Effector CD8-positive, alpha-beta T cell (primary cell): Measurements from ENCODE around the gene SSH2.
"Not testable (repeated sequence)": the region's sequence is repeated elsewhere in the genome, so short reads cannot be mapped to it uniquely, and the experiment has no call there.

Experiments
- DNase-seq: peaks from one replicate; lab custom pipeline; 2025; lab: John Stamatoyannopoulos, UW

The SSH2 gene

DNA sequence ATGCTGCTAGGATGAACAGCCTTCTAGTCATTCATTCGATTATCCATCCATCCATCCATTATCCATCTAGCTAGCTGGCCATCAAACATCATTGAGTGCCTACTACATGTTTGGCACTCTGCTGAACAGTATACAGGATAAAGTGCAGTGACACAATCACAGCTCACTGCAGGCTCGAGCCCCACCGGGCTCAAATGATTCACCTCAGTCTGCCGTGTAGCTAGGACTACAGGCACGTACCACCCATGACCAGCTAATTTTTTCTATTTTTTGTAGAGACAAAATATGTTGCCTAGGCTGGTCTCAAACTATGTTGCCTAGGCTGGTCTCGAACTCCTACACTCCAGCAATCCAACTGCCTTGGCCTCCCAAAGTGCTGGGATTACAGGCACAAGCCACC lies 50.0 kb downstream of the SSH2 start:
- no peak for DNase-seq

DNA sequence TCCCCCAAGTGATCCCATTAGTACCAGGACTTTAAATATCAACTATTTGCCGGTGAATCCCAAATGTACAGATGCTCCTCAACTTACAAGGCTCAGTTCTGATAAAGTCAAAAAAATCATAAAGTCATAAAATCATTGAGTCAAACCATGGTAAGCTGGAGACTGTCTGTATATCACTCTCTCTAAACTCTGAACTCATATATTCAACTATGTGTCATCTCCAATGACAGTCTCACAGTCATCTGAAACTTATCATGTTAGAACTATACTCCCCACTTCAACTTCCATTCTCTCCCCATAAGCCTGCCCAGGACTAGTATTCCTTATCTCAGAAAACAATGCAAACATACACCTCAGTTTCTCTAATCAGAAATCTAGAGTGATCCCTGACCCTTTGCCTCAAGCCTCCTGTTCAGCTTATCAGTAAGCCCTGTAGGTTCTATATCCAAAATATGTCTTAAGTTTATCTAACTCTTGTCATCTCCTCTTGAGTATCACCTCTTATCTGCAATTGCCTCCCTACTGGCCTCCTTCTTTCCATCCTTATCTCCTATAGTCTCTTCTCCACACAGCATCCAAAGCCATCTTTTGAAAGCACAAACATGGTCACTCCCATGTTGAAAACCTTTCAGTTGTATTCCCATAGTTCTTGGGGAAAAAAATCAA lies 55.0 kb downstream of the SSH2 start:
- no peak for DNase-seq

DNA sequence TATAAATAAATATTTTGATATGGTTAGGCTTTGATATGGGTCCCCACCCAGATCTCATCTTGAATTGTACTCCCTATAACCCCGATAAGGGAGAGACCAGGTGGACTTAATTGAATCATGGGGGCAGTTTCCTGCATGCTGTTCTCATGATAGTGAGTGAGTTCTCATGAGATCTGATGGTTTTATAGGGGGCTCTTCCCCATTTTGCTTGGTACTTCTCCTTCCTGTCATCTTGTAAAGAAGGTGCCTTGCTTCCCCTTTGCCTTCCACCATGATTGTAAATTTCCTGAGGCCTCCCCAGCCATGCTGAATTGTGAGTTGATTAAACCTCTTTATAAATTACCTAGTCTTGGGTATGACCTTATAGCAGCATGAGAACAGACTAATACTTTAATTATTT lies 55.7 kb downstream of the SSH2 start:
- not testable (repeated sequence) for DNase-seq

DNA sequence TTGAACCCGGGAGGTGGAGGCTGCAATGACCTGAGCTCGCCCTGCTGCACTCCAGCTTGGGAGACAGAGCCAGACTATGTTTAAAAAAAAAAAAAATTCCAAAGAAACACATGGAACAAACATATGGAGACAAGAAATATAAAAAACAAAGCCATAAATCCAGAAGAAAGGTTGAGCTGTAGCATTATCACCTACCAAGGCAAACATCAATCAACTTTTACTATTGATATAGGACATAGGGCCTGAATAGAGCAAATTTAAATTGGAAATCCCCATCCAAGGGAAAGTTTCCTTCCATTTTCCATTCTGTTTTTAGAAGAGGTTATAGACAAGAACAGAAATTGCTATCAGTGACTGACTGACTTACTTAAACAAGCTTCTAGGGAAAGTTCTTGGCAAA lies 56.6 kb downstream of the SSH2 start:
- DNase-seq: no peak

DNA sequence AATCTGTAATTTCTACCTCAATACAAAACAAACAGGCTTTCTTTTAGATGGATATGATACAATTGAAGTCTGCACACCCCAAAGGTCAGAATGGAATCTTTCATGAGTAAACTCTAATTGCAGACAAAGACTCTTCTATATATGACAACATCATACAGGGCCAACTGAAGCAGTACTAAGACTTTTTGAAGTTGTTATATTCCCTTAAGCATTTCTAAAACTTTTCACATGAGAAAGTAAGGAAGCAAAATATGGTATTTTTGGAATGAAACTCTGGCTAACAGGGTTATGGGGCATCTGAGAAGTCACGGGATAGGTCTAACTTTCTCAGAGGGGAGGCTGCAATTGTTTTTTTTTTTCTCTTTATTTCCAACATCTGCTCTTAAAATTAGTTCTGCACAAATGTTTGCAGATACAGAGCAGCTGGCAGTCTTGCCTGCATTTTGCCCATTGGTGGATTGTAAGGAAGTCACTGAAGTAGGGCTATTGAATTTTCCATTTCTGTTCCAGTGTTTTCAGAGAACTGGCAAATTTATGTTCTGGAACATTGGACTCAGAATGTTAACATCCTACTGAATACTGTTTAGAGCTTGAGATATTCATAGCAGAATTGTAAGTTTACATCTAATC lies 59.1 kb downstream of the SSH2 start:
- DNase-seq: no peak

DNA sequence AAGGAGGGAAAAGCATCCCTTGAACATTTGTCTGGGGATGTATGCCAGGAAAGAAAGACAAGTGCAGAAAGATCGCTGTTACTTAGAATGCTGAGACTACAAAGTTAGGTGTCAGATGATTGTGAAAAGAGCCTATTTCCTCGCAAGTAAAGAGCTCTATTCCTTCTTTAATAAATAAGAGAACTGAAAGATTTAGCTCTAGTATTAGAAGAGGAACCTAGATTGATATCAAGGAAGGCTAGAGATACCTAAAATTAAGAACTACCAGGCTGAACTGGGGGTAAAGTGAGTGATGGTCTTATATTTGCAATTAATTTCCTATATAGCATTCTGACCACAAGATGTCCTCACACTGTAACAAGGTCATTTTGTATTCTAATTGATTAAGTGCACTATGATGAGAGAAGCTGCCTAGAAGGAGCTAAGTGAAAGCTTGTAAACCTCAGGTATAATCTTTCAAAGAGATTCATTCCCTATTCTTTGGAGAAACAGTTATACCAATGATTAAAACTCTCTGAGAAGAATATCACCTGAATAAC lies 62.3 kb downstream of the SSH2 start:
- no peak for DNase-seq

DNA sequence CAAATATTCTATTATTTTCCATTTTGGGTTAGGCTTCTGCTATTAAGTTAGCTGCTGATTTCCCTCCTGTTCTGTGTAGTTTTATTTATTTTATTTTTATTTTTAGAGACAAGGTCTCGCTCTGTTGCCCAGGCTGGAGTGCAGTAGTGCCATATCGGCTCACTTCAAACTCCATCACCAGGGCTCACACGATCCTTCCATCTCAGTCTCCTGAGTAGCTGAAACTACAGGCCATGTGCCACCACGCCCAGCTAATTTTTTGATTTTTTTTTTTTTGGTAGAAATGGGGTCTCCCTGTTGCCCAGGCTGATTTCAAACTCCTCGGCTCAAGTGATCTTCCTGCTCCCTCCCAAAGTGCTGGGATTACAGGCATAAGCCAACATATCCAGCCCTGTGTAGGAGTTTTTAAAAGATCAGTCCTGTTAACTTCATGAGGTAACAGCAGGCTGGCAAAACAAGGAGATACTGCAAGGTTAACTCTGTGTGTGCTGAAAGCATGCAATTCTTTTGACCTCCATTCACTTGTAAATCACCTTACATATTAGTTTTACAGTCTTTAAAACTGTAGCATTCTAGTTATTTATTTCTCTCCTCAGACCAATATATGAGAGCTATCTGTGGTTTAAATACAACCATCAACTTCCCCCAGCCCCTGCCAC lies 63.2 kb downstream of the SSH2 start:
- DNase-seq: no peak

DNA sequence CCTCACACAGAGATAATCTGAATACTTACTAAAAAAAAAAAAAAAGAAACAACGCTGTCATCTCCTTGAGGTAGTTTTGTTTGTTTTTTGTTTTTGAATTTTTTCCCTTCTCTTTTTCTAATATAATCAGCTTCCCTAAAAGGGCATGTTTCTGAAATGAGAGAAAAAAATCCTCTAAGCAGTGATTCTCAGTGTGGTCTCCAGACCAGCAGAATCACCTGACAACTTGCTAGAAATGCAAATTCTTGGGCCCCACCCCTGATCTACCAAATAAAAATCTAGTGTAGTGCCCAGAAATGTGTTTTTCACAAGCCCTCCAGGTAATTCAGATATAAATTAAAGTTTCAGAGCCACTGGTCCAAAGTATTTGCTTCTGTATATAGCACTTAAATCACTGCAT lies 65.4 kb downstream of the SSH2 start:
- no peak for DNase-seq

DNA sequence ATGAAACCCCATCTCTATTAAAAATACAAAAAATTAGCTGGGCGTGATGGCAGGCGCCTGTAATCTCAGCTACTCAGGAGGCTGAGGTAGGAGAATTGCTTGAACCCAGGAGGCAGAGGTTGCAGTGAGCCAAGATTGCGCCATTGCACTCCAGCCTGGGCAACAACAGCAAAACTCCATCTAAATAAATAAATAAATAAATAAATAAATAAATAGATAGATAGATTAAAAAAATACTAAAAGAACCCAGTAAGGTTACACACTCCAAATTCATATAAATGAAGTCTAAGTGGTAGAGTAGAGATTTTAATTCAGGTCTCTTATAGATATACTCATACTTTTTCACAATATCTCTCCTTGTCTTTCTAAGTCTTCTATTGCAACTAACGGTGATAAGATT lies 65.9 kb downstream of the SSH2 start:
- DNase-seq: not testable (repeated sequence)

DNA sequence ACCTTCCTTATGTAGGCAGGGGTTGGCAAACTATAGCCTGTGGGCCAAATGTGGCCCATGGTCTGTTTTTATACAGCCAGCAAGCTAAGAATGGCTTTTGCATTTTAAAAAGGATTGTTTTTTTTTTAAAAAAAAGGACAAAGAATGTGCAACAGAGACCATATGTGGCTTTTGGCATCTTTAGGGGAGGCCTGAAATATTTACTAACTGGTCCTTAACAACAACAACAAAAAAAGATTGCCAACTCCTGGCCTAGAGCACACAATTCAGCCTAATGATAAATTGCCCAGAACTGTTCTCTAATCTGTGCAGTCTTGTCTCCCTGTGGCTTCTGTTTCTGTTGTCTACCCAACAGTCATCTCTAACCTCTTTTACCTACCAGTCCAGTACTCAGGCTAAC lies 67.1 kb downstream of the SSH2 start:
- no peak for DNase-seq

DNA sequence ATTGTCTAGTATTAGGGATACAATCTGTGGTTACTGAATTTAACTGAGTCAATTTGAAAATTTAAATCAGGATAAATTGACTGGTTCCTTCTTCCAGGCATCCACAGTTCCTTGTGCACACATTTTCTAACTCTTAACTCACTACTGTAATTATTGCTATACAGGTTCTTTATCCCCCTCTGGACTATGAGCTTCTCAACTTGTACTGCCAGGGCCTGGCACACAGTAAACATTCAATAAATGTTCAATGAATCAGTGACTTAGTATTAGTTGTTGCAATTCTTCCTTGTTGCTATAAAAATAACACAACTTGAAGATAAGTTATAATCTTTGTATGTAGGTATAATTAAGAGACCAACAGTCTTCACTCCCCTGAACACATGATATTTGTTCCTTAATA lies 67.9 kb downstream of the SSH2 start:
- DNase-seq: no peak

DNA sequence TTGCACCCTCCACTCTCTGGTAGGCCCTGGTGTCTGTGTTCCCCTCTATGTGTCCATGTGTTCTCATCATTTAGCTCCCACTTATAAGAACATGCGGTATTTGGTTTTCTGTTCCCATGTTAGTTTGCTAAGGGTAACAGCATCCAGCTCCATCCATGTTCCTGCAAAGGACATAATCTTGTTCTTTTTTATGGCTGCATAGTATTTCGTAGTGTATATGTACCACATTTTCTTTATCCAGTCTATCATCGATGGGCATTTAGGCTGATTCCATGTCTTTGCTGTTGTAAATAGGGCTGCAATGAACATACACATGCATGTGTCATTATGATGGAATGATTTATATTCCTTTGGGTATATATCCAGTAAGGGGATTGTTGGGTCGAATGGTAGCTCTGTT lies 70.6 kb downstream of the SSH2 start:
- DNase-seq: not testable (repeated sequence)

DNA sequence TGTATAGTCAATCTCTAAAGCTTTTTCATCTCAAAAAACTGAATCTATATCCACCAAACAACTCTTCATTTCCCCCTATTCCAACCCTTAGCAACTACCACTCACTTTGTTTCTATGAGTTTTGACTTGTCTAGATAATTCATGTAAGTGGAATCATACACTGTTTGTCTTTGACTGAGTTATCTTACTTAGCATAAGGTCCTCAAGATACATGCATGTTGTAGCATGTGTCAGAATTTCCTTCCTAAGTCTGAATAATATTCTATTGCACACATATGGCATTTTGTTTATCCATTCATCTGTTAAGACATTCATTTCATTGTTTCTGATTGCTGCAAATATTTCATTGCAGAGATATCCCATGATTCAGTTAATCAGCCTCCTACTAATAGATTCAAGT lies 72.2 kb downstream of the SSH2 start:
- no peak for DNase-seq

DNA sequence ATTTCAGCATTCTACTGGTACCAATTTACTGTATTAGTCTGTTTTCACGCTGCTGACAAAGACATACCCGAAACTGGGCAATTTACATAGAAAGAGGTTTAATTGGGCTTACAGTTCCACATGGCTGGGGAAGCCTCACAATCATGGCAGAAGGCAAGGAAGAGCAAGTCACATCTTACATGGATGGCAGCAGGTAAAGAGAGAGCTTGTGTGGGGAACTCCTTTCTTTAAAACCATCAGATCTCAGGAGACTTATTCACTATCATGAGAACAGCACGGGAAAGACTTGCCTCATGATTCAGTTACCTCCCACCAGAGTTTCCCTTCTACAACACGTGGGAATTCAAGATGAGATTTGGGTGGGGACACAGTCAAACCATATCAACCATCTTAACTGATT lies 72.9 kb downstream of the SSH2 start:
- DNase-seq: not testable (repeated sequence)

DNA sequence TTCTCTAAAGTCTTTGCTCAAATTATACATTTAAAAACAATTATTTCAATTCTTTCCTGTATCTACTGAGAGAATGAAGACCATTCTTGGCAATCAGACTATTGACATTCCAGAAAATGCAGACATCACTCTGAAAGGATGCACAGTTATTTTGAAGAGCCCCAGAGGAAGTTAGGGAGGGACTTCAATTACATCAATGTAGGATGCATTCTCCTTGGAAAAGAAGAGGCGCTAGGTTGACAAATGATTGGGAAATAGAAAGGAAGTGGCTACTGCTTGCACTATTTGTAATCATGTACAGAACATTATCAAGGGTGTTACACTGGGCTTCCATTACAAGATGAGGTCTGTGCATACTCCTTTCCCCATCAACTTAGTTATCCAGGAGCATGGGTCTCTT lies 74.3 kb downstream of the SSH2 start:
- no peak for DNase-seq

DNA sequence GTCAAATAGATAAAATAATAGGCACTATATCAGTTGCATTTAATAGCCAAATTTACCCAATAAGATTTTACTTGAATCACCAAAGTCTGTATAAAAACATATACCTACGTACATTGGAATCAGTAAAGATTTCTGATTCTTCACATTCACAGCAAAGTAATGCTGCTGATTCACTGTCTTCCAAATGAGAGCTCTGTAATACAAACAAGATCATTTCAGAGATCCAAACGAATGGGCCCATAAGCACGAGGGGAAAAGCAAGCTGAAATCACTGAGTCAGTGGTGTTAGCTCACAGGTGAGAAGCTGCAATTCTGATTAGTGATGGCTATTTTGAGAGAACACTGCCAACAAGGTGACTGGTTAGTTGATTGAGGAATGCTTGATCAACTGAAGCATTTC lies 81.3 kb downstream of the SSH2 start:
- no peak for DNase-seq

DNA sequence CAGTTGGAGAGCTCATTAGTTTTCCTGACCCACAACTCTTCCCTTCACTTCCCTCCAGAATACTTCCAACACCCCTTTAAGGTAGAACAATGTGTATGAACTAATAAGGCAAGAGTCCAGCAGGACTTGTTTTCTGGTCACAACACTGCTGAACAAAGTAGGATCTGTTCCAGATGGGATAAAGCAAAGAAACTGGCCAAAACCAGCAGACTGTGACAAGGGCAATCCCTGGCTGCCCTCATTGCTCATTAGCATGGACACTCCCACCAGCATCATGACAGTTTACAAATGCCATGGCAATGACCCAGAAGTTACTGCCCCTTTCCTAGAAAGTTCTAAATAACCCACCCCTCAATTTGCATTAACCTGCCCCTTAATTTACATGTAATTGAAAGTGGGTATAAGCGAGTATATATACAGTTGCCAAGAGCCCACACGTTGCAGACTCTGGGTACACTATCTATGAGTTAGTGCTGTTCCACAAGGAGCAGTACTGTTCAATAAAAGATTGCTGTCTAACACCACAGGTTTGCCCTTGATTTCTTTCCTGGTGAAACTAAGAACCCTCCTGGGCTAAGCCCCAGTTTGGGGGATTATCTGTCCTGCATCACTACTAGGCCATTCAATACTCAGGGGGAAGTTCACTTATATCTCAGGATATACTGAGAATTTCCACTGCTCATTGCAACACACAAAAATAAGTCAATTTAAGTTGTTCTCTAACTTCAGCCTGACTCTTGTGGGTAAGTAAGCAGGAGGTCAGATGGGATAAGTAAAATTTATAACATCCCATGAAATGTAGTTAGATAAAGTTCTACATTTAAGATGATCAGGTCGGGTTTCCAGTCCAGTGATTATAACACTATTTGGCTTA lies 82.3 kb downstream of the SSH2 start:
- DNase-seq: no peak

DNA sequence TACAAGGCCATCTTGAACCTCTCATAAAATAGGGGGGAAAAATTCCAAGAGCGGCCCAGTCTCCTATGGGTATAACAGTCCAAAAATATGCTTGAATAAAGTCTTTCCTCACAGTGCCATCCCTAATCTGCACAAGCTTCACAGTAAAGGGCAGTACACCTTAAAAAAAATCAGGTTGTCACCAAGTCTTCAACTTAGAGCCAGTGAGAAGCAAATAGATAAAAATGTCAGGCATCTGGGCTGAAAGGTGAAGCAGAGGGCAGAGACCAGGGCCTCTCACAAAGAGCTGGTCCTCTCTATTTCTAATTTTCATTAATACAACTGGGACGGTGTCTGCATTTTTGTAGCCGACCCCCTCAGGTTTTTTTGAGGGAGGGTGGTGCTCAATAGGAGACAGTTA lies 82.9 kb downstream of the SSH2 start:
- DNase-seq: no peak

DNA sequence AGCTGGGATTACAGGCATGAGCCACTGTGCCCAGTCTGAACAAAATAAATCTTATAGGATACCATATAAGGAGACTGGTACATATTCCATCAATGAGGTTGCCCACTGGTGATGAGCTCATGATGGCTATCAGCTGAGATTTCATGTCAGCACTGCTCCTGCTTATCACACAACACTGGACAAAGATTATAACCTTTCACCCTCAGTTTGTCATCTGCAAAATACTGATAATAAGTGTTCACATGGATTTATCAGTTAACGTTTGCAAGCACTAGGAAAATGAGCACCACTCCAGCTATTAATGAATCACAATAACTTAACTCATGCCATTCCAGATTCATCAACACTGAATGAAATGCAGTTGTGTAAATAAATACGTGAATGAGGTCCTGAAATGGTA lies 83.7 kb downstream of the SSH2 start:
- no peak for DNase-seq

DNA sequence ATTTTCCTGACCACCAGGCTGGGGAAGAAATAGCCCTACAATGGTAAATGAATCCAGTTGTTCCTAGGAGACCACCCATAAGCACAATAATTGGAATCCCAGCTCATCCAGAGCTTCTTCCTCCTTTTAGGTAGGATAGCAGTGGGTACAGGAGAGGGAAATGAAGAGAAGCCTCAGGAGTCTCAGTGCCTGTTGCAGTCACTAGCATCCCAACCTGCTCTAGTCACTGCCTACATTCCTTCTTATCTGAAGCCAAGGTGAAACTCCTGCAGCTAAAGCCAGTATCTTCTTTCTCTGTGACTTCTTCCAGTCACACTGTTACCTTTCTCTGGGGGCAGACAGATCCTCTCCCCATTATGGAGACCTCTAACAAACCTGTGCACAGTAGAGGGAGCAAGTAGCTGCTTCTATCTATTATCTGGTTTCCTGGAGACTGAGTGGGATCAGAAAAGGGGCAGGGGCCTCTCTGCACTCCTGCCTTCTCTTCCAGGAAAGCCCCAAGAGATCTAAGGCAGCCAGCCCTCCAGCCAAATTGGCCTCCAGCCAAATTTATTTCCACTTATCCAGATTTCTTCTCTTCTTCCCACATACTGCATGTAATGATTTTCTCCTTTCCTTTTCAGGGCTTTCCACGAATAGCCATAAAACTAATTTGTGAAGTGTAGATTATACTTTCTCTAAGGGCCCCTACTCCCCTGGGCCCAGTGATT lies 85.5 kb downstream of the SSH2 start:
- no peak for DNase-seq

DNA sequence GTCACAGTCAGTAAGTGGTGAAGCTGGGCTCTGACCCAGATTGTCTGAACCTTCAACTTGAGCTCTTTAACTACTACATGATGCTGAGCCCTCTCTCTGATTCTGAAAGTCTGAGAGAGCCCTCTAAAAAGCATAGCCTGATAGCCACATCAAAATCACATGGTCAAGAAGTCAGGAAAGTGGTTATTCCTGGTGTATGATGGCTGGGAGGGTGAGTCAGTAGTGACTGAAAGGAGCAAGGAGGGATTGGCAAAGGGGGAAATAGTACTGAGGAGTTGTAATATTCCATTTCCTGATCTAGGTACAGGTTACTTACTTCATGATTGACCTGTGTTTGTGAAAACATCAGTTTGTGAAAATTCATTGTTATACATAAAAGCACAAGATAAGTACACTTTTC lies 89.1 kb downstream of the SSH2 start:
- DNase-seq: no peak

DNA sequence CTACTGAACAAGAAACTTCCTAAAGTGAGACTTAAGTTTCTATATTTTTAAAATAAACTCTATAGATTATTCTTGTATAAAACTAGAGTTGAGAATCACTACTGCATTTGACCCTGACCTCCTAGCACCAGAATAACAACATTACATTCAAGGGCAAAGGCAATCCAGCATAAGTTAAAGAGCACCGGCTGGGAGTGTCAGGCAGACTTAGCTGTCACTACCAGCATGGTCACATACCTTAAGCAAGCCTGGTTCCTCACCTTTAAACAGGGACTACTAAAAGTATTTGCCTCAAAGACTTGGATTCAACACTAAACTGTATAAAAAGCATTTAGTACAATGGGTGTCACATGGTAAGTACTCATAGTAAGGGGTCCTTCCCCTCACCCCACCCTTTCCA lies 90.4 kb downstream of the SSH2 start:
- no peak for DNase-seq
